ENCODE results near the gene NID1. TPM values are rescaled to one million over a fixed set of nuclear protein-coding genes. Genes with fewer than 3 reads are reported as not detected.

The NID1 gene
- total RNA-seq, 1 experiment from 2014 or later = 0.32 TPM

DNA sequence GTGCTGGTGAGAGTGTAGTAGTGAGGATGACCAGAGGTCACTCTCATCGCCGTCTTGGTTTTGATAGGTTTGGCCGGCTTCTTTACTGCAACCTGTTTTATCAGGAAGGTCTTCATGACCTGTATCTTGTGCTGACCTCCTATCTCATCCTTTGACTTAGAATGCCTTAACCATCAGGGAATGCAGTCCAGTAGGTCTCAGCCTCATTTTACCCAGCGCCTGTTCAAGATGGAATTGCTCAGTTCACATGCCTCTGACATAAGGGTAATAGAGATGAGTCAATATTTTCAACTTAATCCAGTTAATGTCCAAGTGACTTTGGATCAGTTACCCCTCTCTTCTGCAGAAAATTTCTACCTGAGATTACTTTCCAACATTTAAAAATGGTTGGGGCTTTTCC is 4.6 kb downstream of the NID1 start (continued):
- TF ChIP-seq, protein P1, sequence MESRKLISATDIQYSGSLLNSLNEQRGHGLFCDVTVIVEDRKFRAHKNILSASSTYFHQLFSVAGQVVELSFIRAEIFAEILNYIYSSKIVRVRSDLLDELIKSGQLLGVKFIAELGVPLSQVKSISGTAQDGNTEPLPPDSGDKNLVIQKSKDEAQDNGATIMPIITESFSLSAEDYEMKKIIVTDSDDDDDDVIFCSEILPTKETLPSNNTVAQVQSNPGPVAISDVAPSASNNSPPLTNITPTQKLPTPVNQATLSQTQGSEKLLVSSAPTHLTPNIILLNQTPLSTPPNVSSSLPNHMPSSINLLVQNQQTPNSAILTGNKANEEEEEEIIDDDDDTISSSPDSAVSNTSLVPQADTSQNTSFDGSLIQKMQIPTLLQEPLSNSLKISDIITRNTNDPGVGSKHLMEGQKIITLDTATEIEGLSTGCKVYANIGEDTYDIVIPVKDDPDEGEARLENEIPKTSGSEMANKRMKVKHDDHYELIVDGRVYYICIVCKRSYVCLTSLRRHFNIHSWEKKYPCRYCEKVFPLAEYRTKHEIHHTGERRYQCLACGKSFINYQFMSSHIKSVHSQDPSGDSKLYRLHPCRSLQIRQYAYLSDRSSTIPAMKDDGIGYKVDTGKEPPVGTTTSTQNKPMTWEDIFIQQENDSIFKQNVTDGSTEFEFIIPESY (IDR thresholded peaks at IDR 0.05; ENCODE audit: extremely low read depth, insufficient replicate concordance, low read length) = no peak

DNA sequence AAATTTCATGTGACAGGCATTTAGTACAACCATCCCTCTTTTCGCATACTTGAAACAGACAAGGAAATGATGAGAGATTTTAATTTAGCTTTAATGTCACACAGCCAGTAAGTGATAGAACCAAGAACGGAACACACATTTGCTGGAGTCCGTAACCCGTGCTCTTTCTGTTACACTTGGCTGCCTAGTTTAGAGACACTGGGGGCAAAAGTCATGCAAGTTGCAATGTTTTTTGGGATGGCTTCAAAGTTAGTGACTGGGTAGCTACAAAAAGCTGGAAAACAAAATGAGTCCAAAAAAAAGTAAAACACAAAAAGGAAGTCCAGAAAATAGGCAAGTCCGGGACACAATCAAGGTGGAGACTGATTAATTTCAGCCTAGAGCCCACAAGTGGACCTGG is 5.9 kb downstream of the NID1 start:
- H3K4me1 ChIP-seq (ENCODE audit: control insufficient read depth in 1 of 2, insufficient read depth in 2 of 2, low read length in 2 of 2) = no peaks in the 10 kb centered on the region
- no peaks in the 10 kb centered on the region for H3K9me3 ChIP-seq (ENCODE audit: control insufficient read depth in 1 of 2, insufficient read depth in 1 of 2, low read depth in 1 of 2, low read length in 2 of 2)
- H3K27me3 ChIP-seq (ENCODE audit: insufficient read depth, low read length) = no peaks in the 10 kb centered on the region
- BruUV-seq (replicated peaks) = no TSS peak
- TF ChIP-seq, protein P1 (IDR thresholded peaks at IDR 0.05; ENCODE audit: extremely low read depth, insufficient replicate concordance, low read length) = no peak
- TF ChIP-seq ZNF274 (IDR thresholded peaks at IDR 0.05; ENCODE audit: low read depth, low read length) (no peak), CBX3 (IDR thresholded peaks at IDR 0.05; ENCODE audit: low read depth) (no peak), ZFX (IDR thresholded peaks at IDR 0.05) (no peak), RAD21 (IDR thresholded peaks at IDR 0.05; ENCODE audit: low read depth) (no peak), ELF1 (IDR thresholded peaks at IDR 0.05; ENCODE audit: borderline replicate concordance, low read depth) (no peak), SP1 (IDR thresholded peaks at IDR 0.05; ENCODE audit: low read depth) (no peak)
- TF ChIP-seq, protein P2, sequence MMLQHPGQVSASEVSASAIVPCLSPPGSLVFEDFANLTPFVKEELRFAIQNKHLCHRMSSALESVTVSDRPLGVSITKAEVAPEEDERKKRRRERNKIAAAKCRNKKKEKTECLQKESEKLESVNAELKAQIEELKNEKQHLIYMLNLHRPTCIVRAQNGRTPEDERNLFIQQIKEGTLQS (IDR thresholded peaks at IDR 0.05) = no peak
- H3K36me3 ChIP-seq (ENCODE audit: control insufficient read depth in 1 of 2, insufficient read depth in 2 of 2, low read length in 2 of 2) = no peaks in the 10 kb centered on the region
- H4K20me1 ChIP-seq (ENCODE audit: insufficient read depth) = no peaks in the 10 kb centered on the region
- no peaks in the 10 kb centered on the region for H3K9me2 ChIP-seq (ENCODE audit: insufficient read depth)
- H3K9ac ChIP-seq (ENCODE audit: low read length) = no peak overlapping the region
- H3K4me3 ChIP-seq (replicated peaks in 1 of 2; ENCODE audit: low read depth in 1 of 2, low read length in 2 of 2) = no peak overlapping the region
- intact Hi-C loops (cut with micrococcal nuclease) = no loop called here
- ATAC-seq (no peak), DNase-seq (ENCODE audit: low read depth, low spot score) (no peak)
- H3K79me2 ChIP-seq (ENCODE audit: insufficient read depth, low read length) = no peaks in the 10 kb centered on the region
- POLR2A ChIA-PET = no interaction called here
- no peak overlapping the region for H2AFZ ChIP-seq (ENCODE audit: low read depth, low read length, poor library complexity, severe bottlenecking)
- no peak overlapping the region for H3K4me2 ChIP-seq (ENCODE audit: low read length)
- RAD21 ChIA-PET (ENCODE audit: low non-redundant PET in 1 of 2, low total read pairs in 2 of 2, uncharacterized antibody in 2 of 2, unreplicated experiment in 2 of 2) = no interaction called here
- H3K27ac ChIP-seq (ENCODE audit: low read depth, low read length) = no peak overlapping the region
- CTCF ChIA-PET = no interaction called here

All from HCT116 (cell line).